PC-3 (cell line): ENCODE data around the gene CDHR5. TPM values are rescaled to one million over a fixed set of nuclear protein-coding genes. Genes with fewer than 3 reads are reported as not detected.
"Not testable (repeated sequence)": the region's sequence is repeated elsewhere in the genome, so short reads cannot be mapped to it uniquely, and the experiment has no call there.

Source experiments
- ATAC-seq: fragments of 200-7000 bp; cut with Tn5 transposase; 2 replicates; pipeline ENCODE4 v1.9.1; 2020; ENCODE audit warnings: mild to moderate bottlenecking, moderate library complexity
- BruUV-seq: library from RNA; stranded (reverse); fragments of 400-500 nt; replicated peaks from 2 replicates; lab custom pipeline; 2021; lab: Mats Ljungman, UMichigan
- CTCF ChIA-PET: fragments of 300-600 bp; sonication (Branson Sonifier 250); formaldehyde crosslinking; loops from one replicate; lab custom pipeline; 2022; ENCODE audit warnings: antibody characterized with exemption; lab: Charles Lee
- POLR2A ChIA-PET: fragments of 300-600 bp; sonication (Branson Sonifier 250); formaldehyde crosslinking; loops from one replicate; lab custom pipeline; 2022; ENCODE audit warnings: antibody characterized with exemption; ENCODE audit not compliant: unreplicated experiment; lab: Charles Lee
- DNase-seq: peaks from one replicate; pipeline ENCODE4 v3.0.0-alpha.2; 2015
- H2AFZ ChIP-seq: fragments of 300-600 bp; sonication (generic); 2 replicates; pipeline ENCODE4 v1.6.0; 2016; ENCODE audit warnings: antibody characterized with exemption, low read length
- H3F3A ChIP-seq: fragments of 300-600 bp; sonication (generic); one replicate; pipeline ENCODE4 v1.6.0; 2017; ENCODE audit warnings: antibody characterized with exemption, low read length, control low read depth, mild to moderate bottlenecking; ENCODE audit not compliant: unreplicated experiment
- H3K27ac ChIP-seq: fragments of 300-600 bp; sonication (generic); 2 replicates; pipeline ENCODE4 v1.5.1; 2016; ENCODE audit warnings: mild to moderate bottlenecking, low read length
- H3K27me3 ChIP-seq: fragments of 300-600 bp; sonication (generic); 2 replicates; pipeline ENCODE4 v1.6.1; 2016; ENCODE audit warnings: low read length, mixed read lengths
- H3K36me3 ChIP-seq: fragments of 300-600 bp; sonication (generic); 2 replicates; pipeline ENCODE4 v1.6.1; 2016; ENCODE audit warnings: low read depth, mixed run types, low read length, mixed read lengths
- H3K4me1 ChIP-seq: fragments of 300-600 bp; sonication (generic); 2 replicates; pipeline ENCODE4 v1.5.1; 2016; ENCODE audit warnings: low read length; ENCODE audit not compliant: insufficient read depth
- H3K4me2 ChIP-seq: fragments of 300-600 bp; sonication (generic); 2 replicates; pipeline ENCODE4 v1.6.0; 2016; ENCODE audit warnings: low read length
- H3K4me3 ChIP-seq: fragments of 300-600 bp; sonication (generic); 2 replicates; pipeline ENCODE4 v1.5.1; 2016; ENCODE audit warnings: mild to moderate bottlenecking, low read length, mixed read lengths
- H3K79me2 ChIP-seq: fragments of 300-600 bp; sonication (generic); 2 replicates; pipeline ENCODE4 v1.6.1; 2017; ENCODE audit warnings: low read length, mixed read lengths
- H3K9ac ChIP-seq: fragments of 300-600 bp; sonication (generic); 2 replicates; pipeline ENCODE4 v1.6.0; 2016; ENCODE audit warnings: mild to moderate bottlenecking, low read length
- H3K9me2 ChIP-seq: fragments of 300-600 bp; sonication (generic); replicated peaks from 2 replicates; pipeline ENCODE4 v1.6.1; 2016; ENCODE audit warnings: mixed run types, low read length, mixed read lengths
- H3K9me3 ChIP-seq: fragments of 300-600 bp; sonication (generic); 2 replicates; pipeline ENCODE4 v1.6.1; 2016; ENCODE audit warnings: low read length, mixed read lengths
- H4K20me1 ChIP-seq: fragments of 300-600 bp; sonication (generic); 2 replicates; pipeline ENCODE4 v1.6.1; 2016; ENCODE audit warnings: low read length, mixed read lengths
- CTCF ChIP-seq: fragments of 300-600 bp; sonication (generic); conservative IDR thresholded peaks from 2 replicates; pipeline ENCODE4 v1.5.1; 2017; ENCODE audit warnings: antibody characterized with exemption, low read depth, mild to moderate bottlenecking, low read length
- EZH2 ChIP-seq: fragments of 300-600 bp; sonication (generic); IDR thresholded peaks from one replicate; pipeline ENCODE4 v1.6.1; 2017; ENCODE audit warnings: antibody characterized with exemption, mild to moderate bottlenecking, low read length; ENCODE audit not compliant: unreplicated experiment
- EZH2phosphoT487 ChIP-seq: fragments of 300-600 bp; sonication (generic); IDR thresholded peaks from 2 replicates; pipeline ENCODE4 v1.6.1; 2018; ENCODE audit warnings: mild to moderate bottlenecking, antibody characterized with exemption, low read length, borderline replicate concordance
- intact Hi-C: fragments of 100-400 bp; cut with micrococcal nuclease; formaldehyde crosslinking; loops from 2 replicates; pipeline ENCODE4 v1.9.0; 2023
- total RNA-seq: library from RNA; depleted of rRNA; stranded (reverse); fragments of >200 nt; gene quantifications from 2 replicates; pipeline ENCODE4 v1.2.3, GENCODE V29; 2014

CDHR5 gene
- total RNA-seq, 1 experiment from 2014 or later: not detected

DNA sequence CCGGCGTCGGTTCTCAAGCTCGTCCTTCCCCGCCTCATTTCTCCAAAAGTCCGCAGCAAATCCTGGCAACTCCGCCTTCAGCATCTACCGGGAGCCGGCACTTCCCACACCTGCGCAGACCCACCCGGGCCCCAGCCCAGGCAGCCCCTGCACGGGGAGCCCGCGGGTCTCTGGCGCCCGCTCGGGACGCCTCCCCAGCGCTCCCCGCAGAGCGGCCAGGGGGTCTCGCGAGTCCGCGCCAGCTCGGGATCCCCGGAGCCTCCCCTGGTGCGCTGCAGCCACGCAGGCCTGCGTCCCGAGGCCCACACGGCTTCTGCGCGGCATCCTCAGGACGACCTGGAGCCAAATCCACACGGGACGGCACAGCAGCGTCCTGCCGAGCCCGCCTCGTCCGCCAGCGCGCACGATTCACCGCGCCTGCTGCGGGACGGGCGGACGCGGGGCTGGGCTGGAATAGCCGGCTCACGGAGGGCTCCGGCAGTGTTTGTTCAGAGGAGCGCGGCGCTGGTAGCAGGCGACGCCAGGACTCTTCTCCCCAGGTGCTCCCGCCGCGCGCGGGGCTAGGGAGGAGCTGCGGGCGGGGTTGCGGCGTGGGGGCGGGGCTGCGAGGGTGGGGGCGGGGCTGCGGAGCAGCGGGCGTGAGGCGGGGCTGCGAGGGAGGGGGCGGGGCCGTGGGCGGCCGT is 49.3 kb downstream of the CDHR5 start:
- no peaks in the 10 kb centered on the region for H3K9me3 ChIP-seq
- BruUV-seq: TSS peak; percentile 61
- intact Hi-C loops: no loop called here
- H3K27ac ChIP-seq: no peak overlapping the region
- CTCF ChIA-PET: no interaction called here
- H3K36me3 ChIP-seq: peaks cover 3% of the 10 kb centered on the region; the same call in 1 of the 2 replicates
- peak overlapping the region; percentile 97 for H3K4me3 ChIP-seq
- no peak for TF ChIP-seq EZH2
- no peak for TF ChIP-seq EZH2phosphoT487
- no peak for TF ChIP-seq CTCF
- peak overlapping the region; percentile 99 for H3K4me2 ChIP-seq
- ATAC-seq (peak; percentile 54), DNase-seq (peak; percentile 59)
- peak overlapping the region; percentile 97 for H2AFZ ChIP-seq
- H3K27me3 ChIP-seq: no peaks in the 10 kb centered on the region
- H3F3A ChIP-seq: no peaks in the 10 kb centered on the region
- peaks cover 37% of the 10 kb centered on the region for H4K20me1 ChIP-seq
- POLR2A ChIA-PET: interaction anchor here (0.5 to 1.0 kb wide), 7 partner anchors 14 to 242 kb away, joined by 3 to 7 read pairs (median 4); partner anchors contain the start of gene RNH1
- peaks cover 51% of the 10 kb centered on the region for H3K79me2 ChIP-seq
- no peaks in the 10 kb centered on the region for H3K9me2 ChIP-seq
- peak overlapping the region; percentile 74 for H3K9ac ChIP-seq
- peaks cover 24% of the 10 kb centered on the region for H3K4me1 ChIP-seq

DNA sequence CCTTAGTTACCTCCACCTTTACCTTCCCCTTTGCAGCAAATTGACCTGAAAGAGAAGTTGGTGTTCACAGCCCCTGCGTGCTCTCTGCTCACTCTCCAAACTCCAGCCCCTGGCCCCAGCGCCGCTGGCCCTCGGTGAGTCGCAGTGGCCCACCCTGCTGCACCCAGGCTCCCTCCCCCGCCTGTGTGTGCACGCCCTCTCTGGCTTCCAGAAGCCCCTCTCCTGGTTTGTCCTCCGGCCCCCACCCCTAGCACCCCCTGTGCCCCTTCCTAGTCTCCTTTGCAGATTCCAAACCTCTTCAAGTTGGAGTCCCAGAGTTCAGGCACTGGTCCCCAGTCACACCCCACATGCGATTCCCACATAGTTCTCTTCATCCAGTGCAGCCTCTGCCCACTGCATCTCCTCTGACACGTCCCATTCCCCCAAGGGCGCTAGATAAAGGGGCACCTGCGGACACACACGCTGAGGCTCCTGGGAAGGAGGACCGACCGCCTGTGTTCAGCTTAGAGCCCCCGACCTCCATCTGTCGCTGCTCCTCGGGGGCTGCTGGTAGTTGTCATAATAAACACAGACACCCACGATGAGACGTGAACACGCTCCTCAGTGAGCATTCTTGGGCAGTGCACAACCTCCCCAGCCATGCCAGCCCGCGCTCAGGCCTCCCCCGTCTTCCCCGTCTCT is 50.0 kb downstream of the CDHR5 start:
- no peak for TF ChIP-seq EZH2phosphoT487
- no peak for TF ChIP-seq EZH2
- TF ChIP-seq CTCF: no peak
- Histone ChIP-seq H4K20me1 (peaks cover 30% of the 10 kb centered on the region), H3K4me1 (peaks cover 24% of the 10 kb centered on the region), H3K9me2 (no peaks in the 10 kb centered on the region), H3K79me2 (peaks cover 45% of the 10 kb centered on the region), H2AFZ (peak overlapping the region; percentile 97), H3K4me2 (peak overlapping the region; percentile 99), H3K27ac (no peak overlapping the region), H3K36me3 (peaks cover 3% of the 10 kb centered on the region; the same call in 1 of the 2 replicates), H3K9me3 (no peaks in the 10 kb centered on the region), H3K27me3 (no peaks in the 10 kb centered on the region), H3K9ac (peak overlapping the region; percentile 74), H3F3A (no peaks in the 10 kb centered on the region), H3K4me3 (peak overlapping the region; percentile 97)
- ATAC-seq: no peak; the same call in 1 of the 2 replicates
- ChIA-PET POLR2A (no interaction called here), CTCF (no interaction called here)
- no TSS peak for BruUV-seq
- intact Hi-C loops: no loop called here
- DNase-seq: no peak

- CTCF ChIA-PET, intact Hi-C loops, H3F3A ChIP-seq, H2AFZ ChIP-seq, H3K36me3 ChIP-seq, POLR2A ChIA-PET, H3K27ac ChIP-seq, H3K9me3 ChIP-seq, H3K9me2 ChIP-seq, H3K9ac ChIP-seq, BruUV-seq, DNase-seq, H3K27me3 ChIP-seq, ATAC-seq: not testable (repeated sequence)
- H4K20me1 ChIP-seq: peaks cover 23% of the 10 kb centered on the region
- H3K79me2 ChIP-seq: peaks cover 38% of the 10 kb centered on the region
- peak overlapping the region; percentile 99 for H3K4me2 ChIP-seq
- peaks cover 25% of the 10 kb centered on the region for H3K4me1 ChIP-seq
- peak overlapping the region; percentile 97; the same call in 1 of the 2 replicates for H3K4me3 ChIP-seq
These were observed 50.7 kb downstream of the CDHR5 start for GRCh38 chr11:574031-574570.
